Measurements from ENCODE around the gene CDON.

CDON gene

GRCh38 chr11:126072141-126072741 lies 9.6 kb upstream of the CDON start:
- H3K4me3 ChIP-seq (ENCODE audit: low read length): no peak overlapping the region
- DNase-seq (ENCODE audit: low read depth): peak; percentile 20
- TF ChIP-seq CTCF (conservative IDR thresholded peaks at IDR 0.05; ENCODE audit: low read depth, low read length): no peak

- no peak for DNase-seq (ENCODE audit: low read depth)
- peak overlapping the region; percentile 43 for H3K4me3 ChIP-seq (ENCODE audit: low read length)
- TF ChIP-seq CTCF (conservative IDR thresholded peaks at IDR 0.05; ENCODE audit: low read depth, low read length): no peak
Observed at GRCh38 chr11:126063507-126063852, 814 bp upstream of the CDON start.

- peak; percentile 71 for TF ChIP-seq CTCF (conservative IDR thresholded peaks at IDR 0.05; ENCODE audit: low read depth, low read length)
- H3K4me3 ChIP-seq (ENCODE audit: low read length): peak overlapping the region; percentile 55
- no peak for DNase-seq (ENCODE audit: low read depth)
Observed at GRCh38 chr11:126061707-126062678, 673 bp downstream of the CDON start.

- TF ChIP-seq CTCF (conservative IDR thresholded peaks at IDR 0.05; ENCODE audit: low read depth, low read length): no peak
- H3K4me3 ChIP-seq (ENCODE audit: low read length): no peak overlapping the region
- no peak for DNase-seq (ENCODE audit: low read depth)
Observed at GRCh38 chr11:126060757-126061171, 1.9 kb downstream of the CDON start.

GRCh38 chr11:126059238-126059781 lies 3.4 kb downstream of the CDON start:
- DNase-seq (ENCODE audit: low read depth): no peak
- no peak for TF ChIP-seq CTCF (conservative IDR thresholded peaks at IDR 0.05; ENCODE audit: low read depth, low read length)
- no peak overlapping the region for H3K4me3 ChIP-seq (ENCODE audit: low read length)

GRCh38 chr11:126058105-126058874 lies 4.4 kb downstream of the CDON start:
- H3K4me3 ChIP-seq (ENCODE audit: low read length): no peak overlapping the region
- TF ChIP-seq CTCF (conservative IDR thresholded peaks at IDR 0.05; ENCODE audit: low read depth, low read length): no peak
- DNase-seq (ENCODE audit: low read depth): no peak
